ENCODE results near the gene TMEM129.

TMEM129 gene

GRCh38 chr4:1727117-1728031 is 6.3 kb upstream of the TMEM129 start:
- TF ChIP-seq GLIS1 (tag by site-specific recombination; IDR thresholded peaks at IDR 0.05): peak; percentile 51; the same call in 1 of the 2 replicates
- TF ChIP-seq GLIS2 (tag by site-specific recombination; IDR thresholded peaks at IDR 0.05): 0 out of 2 replicates have a peak, but pooled peaks have one; percentile 42
- TF ChIP-seq ZNF16 (tag by site-specific recombination; IDR thresholded peaks at IDR 0.05; ENCODE audit: low read depth): no peak
- TF ChIP-seq, protein P1, sequence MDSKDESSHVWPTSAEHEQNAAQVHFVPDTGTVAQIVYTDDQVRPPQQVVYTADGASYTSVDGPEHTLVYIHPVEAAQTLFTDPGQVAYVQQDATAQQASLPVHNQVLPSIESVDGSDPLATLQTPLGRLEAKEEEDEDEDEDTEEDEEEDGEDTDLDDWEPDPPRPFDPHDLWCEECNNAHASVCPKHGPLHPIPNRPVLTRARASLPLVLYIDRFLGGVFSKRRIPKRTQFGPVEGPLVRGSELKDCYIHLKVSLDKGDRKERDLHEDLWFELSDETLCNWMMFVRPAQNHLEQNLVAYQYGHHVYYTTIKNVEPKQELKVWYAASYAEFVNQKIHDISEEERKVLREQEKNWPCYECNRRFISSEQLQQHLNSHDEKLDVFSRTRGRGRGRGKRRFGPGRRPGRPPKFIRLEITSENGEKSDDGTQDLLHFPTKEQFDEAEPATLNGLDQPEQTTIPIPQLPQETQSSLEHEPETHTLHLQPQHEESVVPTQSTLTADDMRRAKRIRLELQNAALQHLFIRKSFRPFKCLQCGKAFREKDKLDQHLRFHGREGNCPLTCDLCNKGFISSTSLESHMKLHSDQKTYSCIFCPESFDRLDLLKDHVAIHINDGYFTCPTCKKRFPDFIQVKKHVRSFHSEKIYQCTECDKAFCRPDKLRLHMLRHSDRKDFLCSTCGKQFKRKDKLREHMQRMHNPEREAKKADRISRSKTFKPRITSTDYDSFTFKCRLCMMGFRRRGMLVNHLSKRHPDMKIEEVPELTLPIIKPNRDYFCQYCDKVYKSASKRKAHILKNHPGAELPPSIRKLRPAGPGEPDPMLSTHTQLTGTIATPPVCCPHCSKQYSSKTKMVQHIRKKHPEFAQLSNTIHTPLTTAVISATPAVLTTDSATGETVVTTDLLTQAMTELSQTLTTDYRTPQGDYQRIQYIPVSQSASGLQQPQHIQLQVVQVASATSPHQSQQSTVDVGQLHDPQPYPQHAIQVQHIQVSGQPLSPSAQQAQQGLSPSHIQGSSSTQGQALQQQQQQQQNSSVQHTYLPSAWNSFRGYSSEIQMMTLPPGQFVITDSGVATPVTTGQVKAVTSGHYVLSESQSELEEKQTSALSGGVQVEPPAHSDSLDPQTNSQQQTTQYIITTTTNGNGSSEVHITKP (tag by site-specific recombination; IDR thresholded peaks at IDR 0.05): 0 out of 2 replicates have a peak, but pooled peaks have one; percentile 14
- 0 out of 2 replicates have a peak, but pooled peaks have one; percentile 22 for TF ChIP-seq ZIC2 (tag by site-specific recombination; IDR thresholded peaks at IDR 0.05)
- H3K9me3 ChIP-seq (ENCODE audit: control insufficient read depth, insufficient read depth, low read depth, low read length): no peaks in the 10 kb centered on the region
- H3K4me3 ChIP-seq (ENCODE audit: low read depth, low read length): no peak overlapping the region
- peaks cover 20 to 96% of the 10 kb centered on the region in 2 experiments; a peak in 2 of 3 replicates for H3K36me3 ChIP-seq (ENCODE audit: control insufficient read depth in 2 of 2, insufficient read depth in 1 of 2, low read length in 2 of 2)
- no peaks in the 10 kb centered on the region for H3K4me1 ChIP-seq (ENCODE audit: control insufficient read depth, insufficient read depth, low read length)
- CTCF ChIA-PET: interaction anchor here (0.7 to 7.6 kb wide), 5 partner anchors 19 to 98 kb away, joined by 3 to 61 read pairs (median 4); no protein-coding TSS in a partner anchor
- no peak overlapping the region for H3K27ac ChIP-seq (ENCODE audit: extremely low read depth, low read depth, low read length)
- POLR2A ChIA-PET: no interaction called here

GRCh38 chr4:1726146-1726934 is 5.2 kb upstream of the TMEM129 start:
- H3K4me1 ChIP-seq (ENCODE audit: control insufficient read depth, insufficient read depth, low read length): no peaks in the 10 kb centered on the region
- POLR2A ChIA-PET: interaction anchor here (0.5 kb wide), 1 partner anchor 17 kb away, joined by 6 read pairs; no protein-coding TSS in a partner anchor
- no peak overlapping the region for H3K27ac ChIP-seq (ENCODE audit: extremely low read depth, low read depth, low read length)
- no peaks in the 10 kb centered on the region for H3K9me3 ChIP-seq (ENCODE audit: control insufficient read depth, insufficient read depth, low read depth, low read length)
- no peak overlapping the region for H3K4me3 ChIP-seq (ENCODE audit: low read depth, low read length)
- TF ChIP-seq, protein P2, sequence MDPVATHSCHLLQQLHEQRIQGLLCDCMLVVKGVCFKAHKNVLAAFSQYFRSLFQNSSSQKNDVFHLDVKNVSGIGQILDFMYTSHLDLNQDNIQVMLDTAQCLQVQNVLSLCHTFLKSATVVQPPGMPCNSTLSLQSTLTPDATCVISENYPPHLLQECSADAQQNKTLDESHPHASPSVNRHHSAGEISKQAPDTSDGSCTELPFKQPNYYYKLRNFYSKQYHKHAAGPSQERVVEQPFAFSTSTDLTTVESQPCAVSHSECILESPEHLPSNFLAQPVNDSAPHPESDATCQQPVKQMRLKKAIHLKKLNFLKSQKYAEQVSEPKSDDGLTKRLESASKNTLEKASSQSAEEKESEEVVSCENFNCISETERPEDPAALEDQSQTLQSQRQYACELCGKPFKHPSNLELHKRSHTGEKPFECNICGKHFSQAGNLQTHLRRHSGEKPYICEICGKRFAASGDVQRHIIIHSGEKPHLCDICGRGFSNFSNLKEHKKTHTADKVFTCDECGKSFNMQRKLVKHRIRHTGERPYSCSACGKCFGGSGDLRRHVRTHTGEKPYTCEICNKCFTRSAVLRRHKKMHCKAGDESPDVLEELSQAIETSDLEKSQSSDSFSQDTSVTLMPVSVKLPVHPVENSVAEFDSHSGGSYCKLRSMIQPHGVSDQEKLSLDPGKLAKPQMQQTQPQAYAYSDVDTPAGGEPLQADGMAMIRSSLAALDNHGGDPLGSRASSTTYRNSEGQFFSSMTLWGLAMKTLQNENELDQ (tag by site-specific recombination; IDR thresholded peaks at IDR 0.05; ENCODE audit: low read depth): no peak
- TF ChIP-seq ZBTB17 (tag by site-specific recombination; IDR thresholded peaks at IDR 0.05): peak; percentile 87
- 0 out of 2 replicates have a peak, but pooled peaks have one; percentile 35 for TF ChIP-seq ZNF2 (tag by site-specific recombination; IDR thresholded peaks at IDR 0.05)
- TF ChIP-seq, protein P3, sequence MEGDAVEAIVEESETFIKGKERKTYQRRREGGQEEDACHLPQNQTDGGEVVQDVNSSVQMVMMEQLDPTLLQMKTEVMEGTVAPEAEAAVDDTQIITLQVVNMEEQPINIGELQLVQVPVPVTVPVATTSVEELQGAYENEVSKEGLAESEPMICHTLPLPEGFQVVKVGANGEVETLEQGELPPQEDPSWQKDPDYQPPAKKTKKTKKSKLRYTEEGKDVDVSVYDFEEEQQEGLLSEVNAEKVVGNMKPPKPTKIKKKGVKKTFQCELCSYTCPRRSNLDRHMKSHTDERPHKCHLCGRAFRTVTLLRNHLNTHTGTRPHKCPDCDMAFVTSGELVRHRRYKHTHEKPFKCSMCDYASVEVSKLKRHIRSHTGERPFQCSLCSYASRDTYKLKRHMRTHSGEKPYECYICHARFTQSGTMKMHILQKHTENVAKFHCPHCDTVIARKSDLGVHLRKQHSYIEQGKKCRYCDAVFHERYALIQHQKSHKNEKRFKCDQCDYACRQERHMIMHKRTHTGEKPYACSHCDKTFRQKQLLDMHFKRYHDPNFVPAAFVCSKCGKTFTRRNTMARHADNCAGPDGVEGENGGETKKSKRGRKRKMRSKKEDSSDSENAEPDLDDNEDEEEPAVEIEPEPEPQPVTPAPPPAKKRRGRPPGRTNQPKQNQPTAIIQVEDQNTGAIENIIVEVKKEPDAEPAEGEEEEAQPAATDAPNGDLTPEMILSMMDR (tag by site-specific recombination; IDR thresholded peaks at IDR 0.05): peak; percentile 79
- 0 out of 2 replicates have a peak, but pooled peaks have one; percentile 16 for TF ChIP-seq REST (tag by site-specific recombination; IDR thresholded peaks at IDR 0.05)
- TF ChIP-seq SCRT1 (tag by site-specific recombination; IDR thresholded peaks at IDR 0.05; ENCODE audit: borderline replicate concordance): no peak
- TF ChIP-seq ZNF366 (tag by site-specific recombination; conservative IDR thresholded peaks at IDR 0.05): no peak
- TF ChIP-seq ZNF621 (tag by site-specific recombination; IDR thresholded peaks at IDR 0.05): no peak
- TF ChIP-seq ZNF654 (tag by site-specific recombination; IDR thresholded peaks at IDR 0.05; ENCODE audit: low read depth): peak; percentile 60
- TF ChIP-seq ZNF677 (tag by site-specific recombination; IDR thresholded peaks at IDR 0.05): no peak
- TF ChIP-seq ZNF341 (tag by site-specific recombination; IDR thresholded peaks at IDR 0.05; ENCODE audit: low read depth): no peak
- CTCF ChIA-PET: interaction anchor here (0.7 to 7.6 kb wide), 6 partner anchors 19 to 175 kb away, joined by 3 to 61 read pairs (median 4); no protein-coding TSS in a partner anchor
- H3K36me3 ChIP-seq (ENCODE audit: control insufficient read depth in 2 of 2, insufficient read depth in 1 of 2, low read length in 2 of 2): peaks cover 15 to 86% of the 10 kb centered on the region in 2 experiments; a peak in 2 of 3 replicates
